Measurements from ENCODE around the gene ZNF207.
A peak's percentile ranks its signal among the peaks of the same experiment; 100 is the strongest.
"Not testable (repeated sequence)": the region's sequence is repeated elsewhere in the genome, so short reads cannot be mapped to it uniquely, and the experiment has no call there.

ZNF207 gene

DNA sequence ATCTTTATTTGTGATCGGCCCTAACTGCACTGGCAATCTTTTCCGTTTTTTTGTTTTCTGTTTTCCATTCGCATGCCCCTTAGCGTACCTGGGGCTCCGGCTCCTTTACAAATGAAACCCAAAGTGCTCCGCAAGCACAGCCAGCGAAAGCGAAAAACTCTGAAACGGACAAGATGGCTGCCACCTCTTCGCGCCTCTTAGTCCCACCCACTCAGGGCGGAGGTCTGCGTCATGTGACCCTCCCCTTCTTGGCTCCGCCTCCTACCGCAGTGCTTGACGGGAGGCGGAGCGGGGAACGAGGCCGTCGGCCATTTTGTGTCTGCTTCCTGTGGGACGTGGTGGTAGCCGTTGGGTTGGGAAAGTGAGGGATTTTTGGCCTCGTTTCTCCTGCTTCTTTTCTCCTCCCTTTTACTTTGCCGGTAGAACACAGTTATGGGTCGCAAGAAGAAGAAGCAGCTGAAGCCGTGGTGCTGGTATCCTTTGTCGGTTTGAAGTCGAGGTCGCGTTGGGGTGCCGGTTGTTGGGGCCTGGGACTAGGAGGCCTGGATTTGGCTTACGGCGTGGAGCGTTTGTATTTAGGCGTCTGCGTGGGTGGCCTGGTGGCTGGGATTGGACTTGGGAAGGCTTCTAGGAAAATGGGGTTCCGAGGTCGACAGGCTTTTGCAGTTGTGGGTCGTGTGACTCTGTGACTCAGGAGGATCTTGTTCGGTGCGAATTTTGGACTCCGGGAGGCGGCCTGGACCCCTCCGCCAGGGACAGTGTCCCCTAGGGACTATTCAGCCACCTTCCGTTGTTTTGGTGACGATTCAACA, at the start of gene ZNF207:
Gene ZNF207, plus strand, starts transcription at position 304 of the 812 bp plus-strand sequence. Its CDS starts 129 bp downstream, at position 433.
- ATAC-seq (peak; percentile 96), DNase-seq (peak; percentile 94 to 97)
- Mint-ChIP-seq H3K4me1 (peaks cover 20% of the 10 kb centered on the region), H3K27me3 (no peaks in the 10 kb centered on the region), H3K9me3 (no peaks in the 10 kb centered on the region), H3K27ac (peak within 1 kb of the TSS; percentile 98 to 99), H3K4me3 (peak within 1 kb of the TSS; percentile 86 to 88)

DNA sequence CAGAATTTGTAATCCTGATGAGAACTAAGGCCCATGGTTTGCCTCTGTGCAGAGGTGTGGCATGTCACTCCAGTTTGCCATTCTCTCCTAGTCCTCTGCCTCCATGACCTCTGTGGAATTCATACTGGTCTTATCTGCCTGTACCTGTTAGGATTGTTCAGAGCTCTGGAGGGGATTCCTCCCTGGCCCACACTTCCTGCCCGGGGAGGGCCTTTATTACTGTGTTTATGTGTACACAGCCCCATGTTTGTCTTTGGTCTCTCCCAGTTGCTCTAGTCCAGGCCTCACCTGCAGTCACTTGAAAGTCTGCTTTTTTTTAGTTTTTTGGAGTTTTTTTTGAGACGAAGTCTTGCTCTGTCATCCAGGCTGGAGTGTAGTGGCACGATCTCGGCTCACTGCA, 47.9 kb upstream of the ZNF207 start:
- ATAC-seq, result no peak
- Mint-ChIP-seq H3K4me3 (no peak overlapping the region), H3K4me1 (no peaks in the 10 kb centered on the region), H3K27me3 (no peaks in the 10 kb centered on the region), H3K9me3 (no peaks in the 10 kb centered on the region), H3K27ac (no peak overlapping the region)
- no peak for DNase-seq

DNA sequence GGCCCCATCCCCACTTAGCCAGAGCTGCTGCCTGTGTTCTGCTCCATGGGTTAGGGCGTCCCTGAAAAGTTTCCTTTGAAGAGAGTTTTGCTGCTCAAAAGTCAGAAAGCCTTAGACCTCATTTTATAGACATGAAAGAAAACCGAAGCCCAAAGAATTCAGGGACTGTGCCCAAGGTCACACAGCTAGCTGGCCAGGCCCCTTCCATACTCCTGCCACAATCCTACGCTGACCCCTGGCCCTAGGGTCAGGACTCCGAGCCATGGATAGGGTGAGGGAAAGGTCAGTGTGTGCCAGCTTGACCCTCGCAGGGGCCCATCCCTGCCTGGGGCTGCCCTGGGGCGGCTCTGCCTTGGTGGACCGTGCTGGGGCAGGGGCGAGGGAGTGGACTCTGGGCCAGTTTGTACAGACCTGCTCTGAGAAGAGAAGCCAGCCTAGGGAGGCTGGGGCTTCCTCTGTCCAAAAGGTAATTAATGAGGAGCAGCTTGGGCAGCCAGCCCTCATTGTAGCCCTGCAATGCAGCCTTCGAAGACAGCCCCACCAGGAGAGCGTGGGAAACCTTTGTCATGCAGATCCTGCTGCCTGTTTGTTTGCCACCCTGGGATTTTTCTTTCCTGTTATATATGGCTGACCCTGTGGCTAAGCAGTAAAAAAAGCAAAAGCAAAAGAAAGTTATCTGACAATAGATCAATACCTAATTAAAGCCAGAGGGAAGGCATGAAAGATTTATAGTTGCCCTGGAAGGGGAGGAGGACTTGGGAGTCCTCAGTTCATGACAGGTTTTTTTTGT, 46.9 kb upstream of the ZNF207 start:
- H3K9me3 Mint-ChIP-seq, result no peaks in the 10 kb centered on the region
- no peaks in the 10 kb centered on the region for H3K27me3 Mint-ChIP-seq
- no peak for DNase-seq
- no peak for ATAC-seq
- no peaks in the 10 kb centered on the region for H3K4me1 Mint-ChIP-seq
- no peak overlapping the region for H3K4me3 Mint-ChIP-seq
- H3K27ac Mint-ChIP-seq, result no peak overlapping the region

DNA sequence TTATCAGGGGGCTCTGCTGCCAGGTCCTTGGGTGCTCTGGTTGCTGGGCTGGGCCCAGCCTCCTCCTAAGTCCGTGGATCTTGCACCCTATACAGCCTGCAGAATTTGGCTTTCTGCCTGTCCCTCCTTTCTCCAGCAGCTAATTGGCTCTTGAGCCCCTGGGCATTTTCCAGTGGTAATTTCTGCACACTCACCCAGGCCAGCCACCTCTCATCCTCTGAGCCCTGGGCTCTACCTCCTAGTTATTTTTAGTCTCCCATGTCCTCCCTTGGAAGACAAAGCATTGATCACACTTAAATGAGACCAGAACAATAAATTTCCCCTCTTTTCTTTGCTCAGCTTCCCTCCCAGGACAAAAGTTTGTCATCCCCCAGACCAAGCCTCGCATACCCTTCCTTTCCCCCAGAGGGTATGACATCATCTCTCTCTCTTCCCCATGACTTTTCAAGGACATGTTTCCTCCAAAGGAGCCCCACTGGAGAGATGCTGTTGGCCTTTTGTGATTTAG, 46.1 kb upstream of the ZNF207 start:
- Mint-ChIP-seq H3K27me3 (no peaks in the 10 kb centered on the region), H3K9me3 (no peaks in the 10 kb centered on the region), H3K4me3 (no peak overlapping the region), H3K4me1 (no peaks in the 10 kb centered on the region), H3K27ac (no peak overlapping the region)
- DNase-seq (no peak), ATAC-seq (no peak)

DNA sequence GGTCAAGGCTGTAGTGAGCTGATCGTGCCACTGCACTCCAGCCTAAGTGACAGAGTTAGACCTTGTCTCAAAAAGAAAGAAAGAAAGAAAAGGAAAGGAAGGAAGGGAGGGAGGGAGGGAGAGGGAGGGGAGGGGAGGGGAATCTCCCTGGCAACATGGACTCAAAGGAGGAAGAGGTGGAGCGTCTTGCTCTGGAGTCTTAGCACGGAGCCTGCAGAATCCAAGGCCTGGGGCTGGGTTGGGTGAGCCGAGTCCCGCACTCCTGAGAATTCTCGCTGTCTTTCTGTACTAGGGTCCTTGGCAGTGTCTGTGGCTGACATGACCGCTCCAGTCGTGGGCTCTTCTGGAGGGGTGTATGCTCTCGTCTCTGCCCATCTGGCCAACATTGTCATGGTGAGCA, 44.9 kb upstream of the ZNF207 start:
- no peak overlapping the region for H3K27ac Mint-ChIP-seq
- H3K27me3 Mint-ChIP-seq, result no peaks in the 10 kb centered on the region
- H3K4me1 Mint-ChIP-seq, result no peaks in the 10 kb centered on the region
- no peak for DNase-seq
- ATAC-seq, result no peak
- H3K4me3 Mint-ChIP-seq, result no peak overlapping the region
- H3K9me3 Mint-ChIP-seq, result no peaks in the 10 kb centered on the region

DNA sequence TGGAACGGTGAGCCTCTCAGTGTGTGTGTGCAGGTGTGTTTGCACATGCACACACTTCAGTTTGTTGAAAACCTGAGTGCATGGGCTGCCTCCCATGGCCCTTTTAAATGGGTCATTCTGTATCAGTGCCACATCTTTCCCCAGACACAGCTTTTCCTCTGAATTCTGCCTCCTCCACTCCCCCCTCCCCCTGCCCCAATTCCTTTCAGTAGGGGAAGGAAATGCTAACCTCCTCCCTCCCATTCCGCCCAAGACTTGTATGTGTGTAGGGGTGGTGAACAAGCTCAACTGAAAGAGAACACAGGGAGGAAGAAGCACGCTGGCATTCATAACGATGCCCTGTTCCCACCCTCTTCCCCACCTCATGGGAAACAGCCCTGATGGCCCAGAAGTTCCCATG, 42.3 kb upstream of the ZNF207 start:
- H3K4me1 Mint-ChIP-seq, result no peaks in the 10 kb centered on the region
- no peak overlapping the region for H3K27ac Mint-ChIP-seq
- H3K9me3 Mint-ChIP-seq, result no peaks in the 10 kb centered on the region
- peaks cover 7% of the 10 kb centered on the region for H3K27me3 Mint-ChIP-seq
- no peak for ATAC-seq
- no peak overlapping the region for H3K4me3 Mint-ChIP-seq
- DNase-seq, result no peak

DNA sequence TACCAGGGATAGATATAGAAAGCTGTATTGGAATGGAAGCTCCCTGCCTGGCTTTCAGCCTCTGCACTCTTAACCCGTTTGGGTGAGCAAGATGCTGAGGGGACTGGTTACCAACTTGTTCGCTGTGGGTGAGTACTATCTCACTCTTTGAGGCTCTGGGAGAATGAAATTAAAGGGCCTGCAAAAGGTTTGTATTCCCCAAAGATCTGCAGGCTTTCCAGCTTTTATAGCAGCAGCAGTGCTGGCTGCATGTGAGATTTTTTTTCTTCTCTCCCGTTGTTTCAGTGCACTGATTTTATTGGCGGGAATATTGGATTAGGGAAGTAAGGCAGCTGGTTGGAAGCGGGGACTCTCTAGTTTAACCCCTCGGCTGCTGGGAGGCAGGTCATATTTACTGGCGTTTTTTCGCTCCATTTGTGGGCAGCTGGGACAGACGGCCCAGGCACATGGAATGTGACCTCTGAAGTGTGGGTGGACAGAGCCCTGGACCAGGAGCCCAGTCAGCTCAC, 38.9 kb upstream of the ZNF207 start:
- Mint-ChIP-seq H3K27me3 (peaks cover 30% of the 10 kb centered on the region), H3K9me3 (no peaks in the 10 kb centered on the region), H3K4me1 (no peaks in the 10 kb centered on the region), H3K4me3 (no peak overlapping the region), H3K27ac (no peak overlapping the region)
- no peak for DNase-seq
- no peak for ATAC-seq

DNA sequence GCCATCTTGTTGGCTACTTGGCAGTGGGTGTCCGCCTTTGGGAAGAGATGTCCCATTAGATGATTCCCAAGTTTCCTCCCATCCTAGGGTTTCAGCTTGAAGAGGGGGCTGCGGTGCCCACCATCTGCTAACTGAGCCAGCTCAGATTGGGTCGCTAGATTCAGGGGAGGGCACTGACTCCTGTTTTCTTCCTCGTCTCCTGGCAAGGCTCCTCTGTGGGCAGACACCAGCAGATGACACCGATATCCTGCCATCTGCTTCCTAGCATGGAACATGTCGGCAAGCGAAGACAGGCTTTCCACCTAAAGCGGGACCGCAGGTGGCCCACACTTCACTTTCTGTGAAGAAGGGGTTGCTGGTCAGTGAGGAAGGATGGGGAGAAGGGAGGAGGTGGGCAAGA, 35.3 kb upstream of the ZNF207 start:
- Mint-ChIP-seq H3K27ac (no peak overlapping the region), H3K4me1 (peaks cover 11% of the 10 kb centered on the region), H3K9me3 (no peaks in the 10 kb centered on the region), H3K27me3 (peaks cover 51% of the 10 kb centered on the region), H3K4me3 (no peak overlapping the region)
- ATAC-seq (no peak), DNase-seq (no peak)

DNA sequence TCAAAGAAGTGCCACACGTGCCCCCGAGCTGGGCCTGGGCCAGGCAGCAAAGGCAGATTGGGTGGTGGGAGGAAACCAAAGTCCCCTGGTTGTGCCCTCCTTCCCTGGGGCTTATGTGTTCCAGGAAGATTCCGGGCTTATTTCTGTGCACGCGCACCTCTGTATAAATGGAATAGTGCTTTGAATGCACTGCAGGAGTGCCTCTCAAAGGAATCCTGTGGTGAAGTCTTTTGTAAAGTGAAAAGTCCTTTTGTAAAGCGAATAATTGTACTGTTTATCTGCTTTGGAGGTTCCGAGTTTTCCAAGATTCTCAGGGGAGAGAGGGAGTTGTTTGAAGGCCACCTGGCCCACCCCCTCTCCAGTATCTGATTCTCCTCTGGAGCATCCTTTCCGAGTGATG, 34.8 kb upstream of the ZNF207 start:
- Mint-ChIP-seq H3K4me3 (no peak overlapping the region), H3K27me3 (peaks cover 51% of the 10 kb centered on the region), H3K9me3 (no peaks in the 10 kb centered on the region), H3K27ac (no peak overlapping the region), H3K4me1 (peaks cover 12% of the 10 kb centered on the region)
- DNase-seq (no peak), ATAC-seq (no peak)

DNA sequence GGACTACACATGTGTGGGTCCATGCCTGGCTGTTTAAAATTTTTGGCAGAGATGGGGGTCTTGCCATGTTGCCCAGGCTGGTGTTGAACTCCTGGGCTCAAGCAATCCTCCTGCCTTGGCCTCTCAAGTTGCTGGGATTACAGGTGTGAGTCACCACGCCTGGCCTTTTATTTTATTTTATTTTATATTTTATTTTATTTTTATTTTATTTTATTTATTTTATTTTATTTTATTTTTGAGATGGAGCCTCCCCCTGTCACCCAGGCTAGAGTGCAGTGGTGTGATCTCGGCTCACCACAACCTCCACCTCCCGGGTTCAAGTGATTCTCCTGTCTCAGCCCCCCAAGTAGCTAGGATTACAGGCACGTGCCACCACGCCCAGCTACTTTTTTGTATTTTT, 33.3 kb upstream of the ZNF207 start:
- peaks cover 45% of the 10 kb centered on the region for H3K27me3 Mint-ChIP-seq
- peaks cover 12% of the 10 kb centered on the region for H3K4me1 Mint-ChIP-seq
- ATAC-seq, result not testable (repeated sequence)

DNA sequence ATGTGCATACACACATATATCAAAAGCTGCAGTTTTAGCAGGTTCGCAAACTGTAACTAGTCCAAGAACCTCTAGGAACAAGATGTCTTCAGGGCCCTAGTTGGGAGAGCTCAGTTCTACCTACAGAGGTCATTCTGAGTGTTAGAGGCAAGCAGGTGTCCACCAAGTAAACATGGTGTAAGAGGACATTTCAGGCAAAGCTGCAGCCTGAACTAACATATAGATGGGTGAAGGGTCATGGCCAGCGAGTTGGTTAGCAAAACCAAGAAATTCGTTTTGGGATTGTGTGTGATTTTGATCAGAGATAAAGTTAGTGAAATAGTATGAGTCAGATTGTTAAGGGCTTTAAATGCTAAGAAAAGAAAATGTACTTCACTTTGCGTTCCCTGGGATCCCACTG, 32.6 kb upstream of the ZNF207 start:
- no peak overlapping the region for H3K27ac Mint-ChIP-seq
- no peak overlapping the region for H3K4me3 Mint-ChIP-seq
- DNase-seq (no peak), ATAC-seq (no peak)
- peaks cover 12% of the 10 kb centered on the region for H3K4me1 Mint-ChIP-seq
- H3K27me3 Mint-ChIP-seq, result peaks cover 45% of the 10 kb centered on the region
- H3K9me3 Mint-ChIP-seq, result no peaks in the 10 kb centered on the region

More for the DNA sequence above, 33.3 kb upstream of the ZNF207 start:
- not testable (repeated sequence) for DNase-seq, H3K9me3 Mint-ChIP-seq, H3K4me3 Mint-ChIP-seq, H3K27ac Mint-ChIP-seq

DNA sequence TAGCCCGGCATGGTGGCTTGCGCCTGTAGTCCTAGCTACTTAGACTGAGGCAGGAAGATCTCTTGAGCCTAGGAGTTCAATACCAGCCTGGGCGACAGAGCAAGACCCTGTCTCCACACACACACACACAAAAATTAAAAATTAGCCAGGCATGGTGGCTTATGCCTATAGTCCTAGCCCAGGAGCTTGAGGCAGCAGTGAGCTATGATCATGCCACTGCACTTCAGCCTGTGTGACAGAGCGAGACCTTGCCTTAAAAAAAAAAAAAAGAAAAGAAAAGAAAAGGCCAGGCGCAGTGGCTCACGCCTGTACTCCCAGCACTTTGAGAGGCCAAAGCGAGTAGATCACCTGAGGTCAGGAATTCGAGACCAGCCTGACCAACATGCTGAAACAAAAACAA, 31.9 kb upstream of the ZNF207 start:
- ATAC-seq (no peak), DNase-seq (no peak)
- Mint-ChIP-seq H3K27ac (no peak overlapping the region), H3K4me1 (peaks cover 16% of the 10 kb centered on the region), H3K27me3 (peaks cover 45% of the 10 kb centered on the region), H3K9me3 (no peaks in the 10 kb centered on the region), H3K4me3 (peak overlapping the region in 1 of 2 donors; percentile 16)

DNA sequence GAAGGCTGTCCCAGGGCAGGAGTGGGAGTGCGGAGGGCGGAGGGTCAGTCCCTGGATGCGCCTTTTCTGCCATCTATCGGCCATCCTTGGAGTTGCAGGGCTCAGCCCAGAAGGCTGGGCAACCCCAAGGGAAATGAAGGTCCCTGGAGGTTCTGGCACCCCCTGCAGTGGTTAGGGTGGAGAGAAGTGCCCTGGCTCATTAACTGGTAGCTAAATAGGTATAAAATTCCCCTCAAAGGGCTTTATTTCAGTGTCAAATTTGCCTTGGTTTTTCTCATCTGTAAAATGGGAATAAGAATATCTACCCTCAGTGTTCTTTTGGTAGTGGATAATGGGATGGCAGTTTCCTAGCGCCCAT, 30.4 kb upstream of the ZNF207 start:
- H3K4me1 Mint-ChIP-seq, result peaks cover 30% of the 10 kb centered on the region
- H3K27me3 Mint-ChIP-seq, result peaks cover 37% of the 10 kb centered on the region
- DNase-seq (peak; percentile 78), ATAC-seq (peak; percentile 82)
- peak overlapping the region; percentile 78 to 84 for H3K4me3 Mint-ChIP-seq
- no peaks in the 10 kb centered on the region for H3K9me3 Mint-ChIP-seq
- no peak overlapping the region for H3K27ac Mint-ChIP-seq

DNA sequence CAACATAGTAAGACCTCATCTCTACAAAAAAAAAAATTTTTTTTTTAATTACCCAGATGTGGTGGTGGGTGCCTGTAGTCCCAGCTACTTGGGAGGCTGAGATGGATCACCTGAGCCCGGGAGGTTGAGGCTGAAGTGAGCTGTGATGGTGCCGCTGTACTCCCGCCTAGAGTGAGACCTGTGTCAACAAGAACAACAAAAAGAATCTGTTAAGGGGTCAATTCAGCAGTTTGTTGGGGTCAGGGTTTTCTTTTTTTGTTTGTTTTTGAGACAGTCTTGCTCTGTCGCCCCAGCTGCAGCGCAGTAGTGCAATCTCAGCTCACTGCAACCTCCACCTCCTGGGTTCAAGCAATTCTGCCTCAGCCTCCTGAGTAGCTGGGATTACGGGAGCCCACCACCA, 29.9 kb upstream of the ZNF207 start:
- H3K27me3 Mint-ChIP-seq, result peaks cover 31% of the 10 kb centered on the region
- not testable (repeated sequence) for H3K27ac Mint-ChIP-seq, H3K9me3 Mint-ChIP-seq, DNase-seq, H3K4me3 Mint-ChIP-seq, ATAC-seq
- H3K4me1 Mint-ChIP-seq, result peaks cover 30% of the 10 kb centered on the region

DNA sequence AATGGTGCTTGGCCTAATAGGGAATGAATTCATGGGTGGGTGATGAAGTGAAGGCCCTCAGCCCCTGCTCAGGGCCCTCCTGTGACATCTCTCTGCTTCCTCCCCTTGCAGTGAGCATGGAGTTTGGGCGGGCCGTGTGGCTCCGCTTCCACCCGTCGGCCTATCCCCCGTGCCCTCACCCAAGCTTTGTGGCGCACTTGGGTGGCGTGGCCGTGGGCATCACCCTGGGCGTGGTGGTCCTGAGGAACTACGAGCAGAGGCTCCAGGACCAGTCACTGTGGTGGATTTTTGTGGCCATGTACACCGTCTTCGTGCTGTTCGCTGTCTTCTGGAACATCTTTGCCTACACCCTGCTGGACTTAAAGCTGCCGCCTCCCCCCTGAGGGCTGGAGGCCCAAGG, 29.1 kb upstream of the ZNF207 start:
- ATAC-seq (no peak), DNase-seq (no peak)
- Mint-ChIP-seq H3K4me3 (no peak overlapping the region), H3K27ac (no peak overlapping the region), H3K27me3 (peaks cover 24% of the 10 kb centered on the region), H3K9me3 (no peaks in the 10 kb centered on the region), H3K4me1 (peaks cover 30% of the 10 kb centered on the region)

DNA sequence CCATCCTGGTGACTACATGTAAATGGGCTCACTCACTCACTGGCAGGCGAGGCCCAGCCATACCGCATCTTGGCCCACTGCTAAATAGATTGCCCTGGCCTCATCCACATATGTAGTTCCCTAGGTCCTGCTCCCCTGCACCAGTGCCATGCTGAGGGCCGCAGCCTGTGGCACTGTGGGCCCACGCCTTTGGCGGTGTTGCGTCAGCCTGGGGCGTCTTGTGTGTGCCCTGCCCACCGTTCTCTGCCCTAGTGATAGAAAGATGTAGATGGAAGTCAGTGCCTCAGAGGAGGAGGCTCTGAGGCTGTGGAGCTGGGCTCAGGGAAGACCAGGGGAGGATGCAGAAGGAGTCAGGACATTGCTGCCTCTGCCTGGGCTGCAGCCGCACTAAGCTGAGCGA, 26.9 kb upstream of the ZNF207 start:
- Mint-ChIP-seq H3K27ac (peak overlapping the region; percentile 70 to 92), H3K4me1 (peaks cover 37% of the 10 kb centered on the region), H3K9me3 (no peaks in the 10 kb centered on the region), H3K4me3 (peak overlapping the region in 1 of 2 donors; percentile 41), H3K27me3 (peaks cover 11% of the 10 kb centered on the region)
- DNase-seq, result no peak
- ATAC-seq, result no peak

All from stimulated activated naive CD8-positive, alpha-beta T cell treated with anti-CD3 and anti-CD28 coated beads, Interleukin-15, amount 100 ng/mL, for 72 hours (primary cell).